IPS-18c (cell line): ENCODE measurements around the gene LRRC47.
"Not testable (repeated sequence)": the region's sequence is repeated elsewhere in the genome, so short reads cannot be mapped to it uniquely, and the experiment has no call there.

Experiments
- H3K4me3 ChIP-seq: 2 replicates; pipeline ENCODE4 v1.7.0; 2013; ENCODE audit warnings: low read depth, mild to moderate bottlenecking, low read length, moderate library complexity; ENCODE audit not compliant: insufficient read depth
- H3K9me3 ChIP-seq: one replicate; pipeline ENCODE4 v1.6.1; 2013; ENCODE audit warnings: mild to moderate bottlenecking, low read length, moderate library complexity; ENCODE audit not compliant: control insufficient read depth, insufficient read depth

The LRRC47 gene

GRCh38 chr1:3763351-3764125 is 32.8 kb downstream of the LRRC47 start:
- Histone ChIP-seq H3K4me3 (no peak overlapping the region), H3K9me3 (peaks cover 6% of the 10 kb centered on the region)

GRCh38 chr1:3762873-3763228 is 33.4 kb downstream of the LRRC47 start:
- no peak overlapping the region for H3K4me3 ChIP-seq
- H3K9me3 ChIP-seq = peaks cover 6% of the 10 kb centered on the region

- H3K9me3 ChIP-seq = peaks cover 6% of the 10 kb centered on the region
- H3K4me3 ChIP-seq = no peak overlapping the region
These were observed 34.0 kb downstream of the LRRC47 start for GRCh38 chr1:3762151-3762872.

GRCh38 chr1:3761296-3762010 is 34.8 kb downstream of the LRRC47 start:
- peaks cover 5% of the 10 kb centered on the region for H3K9me3 ChIP-seq

GRCh38 chr1:3759796-3760195 is 36.5 kb downstream of the LRRC47 start:
- Histone ChIP-seq H3K4me3 (no peak overlapping the region), H3K9me3 (peaks cover 2% of the 10 kb centered on the region)

More at GRCh38 chr1:3761296-3762010, 34.8 kb downstream of the LRRC47 start:
- H3K4me3 ChIP-seq = no peak overlapping the region

- Histone ChIP-seq H3K4me3 (no peak overlapping the region), H3K9me3 (peaks cover 2% of the 10 kb centered on the region)
These were observed 37.1 kb downstream of the LRRC47 start for GRCh38 chr1:3759164-3759563.

GRCh38 chr1:3756394-3756793 is 39.9 kb downstream of the LRRC47 start:
- H3K4me3 ChIP-seq = no peak overlapping the region

GRCh38 chr1:3753656-3754454 is 42.4 kb downstream of the LRRC47 start:
- no peaks in the 10 kb centered on the region for H3K9me3 ChIP-seq
- H3K4me3 ChIP-seq = no peak overlapping the region

More at GRCh38 chr1:3756394-3756793, 39.9 kb downstream of the LRRC47 start:
- no peaks in the 10 kb centered on the region for H3K9me3 ChIP-seq

GRCh38 chr1:3752400-3752945 is 43.8 kb downstream of the LRRC47 start, which contains the start of gene CCDC27:
Gene CCDC27, plus strand, starts transcription at chr1:3752450. Its CDS starts 32 bp downstream, at chr1:3752482.
- Histone ChIP-seq H3K4me3 (no peak within 1 kb of the TSS), H3K9me3 (no peaks in the 10 kb centered on the region)

- H3K4me3 ChIP-seq = no peak overlapping the region
These were observed 45.6 kb downstream of the LRRC47 start for GRCh38 chr1:3750741-3751140.

GRCh38 chr1:3749512-3749911 is 46.8 kb downstream of the LRRC47 start:
- H3K9me3 ChIP-seq = no peaks in the 10 kb centered on the region
- no peak overlapping the region for H3K4me3 ChIP-seq

More at GRCh38 chr1:3750741-3751140, 45.6 kb downstream of the LRRC47 start:
- H3K9me3 ChIP-seq = no peaks in the 10 kb centered on the region

GRCh38 chr1:3748316-3748900 is 47.9 kb downstream of the LRRC47 start:
- not testable (repeated sequence) for H3K4me3 ChIP-seq, H3K9me3 ChIP-seq

- H3K4me3 ChIP-seq = no peak overlapping the region
- no peaks in the 10 kb centered on the region for H3K9me3 ChIP-seq
These were observed 48.4 kb downstream of the LRRC47 start for GRCh38 chr1:3747903-3748302.

GRCh38 chr1:3747522-3747848 is 48.8 kb downstream of the LRRC47 start:
- H3K9me3 ChIP-seq = no peaks in the 10 kb centered on the region
- no peak overlapping the region for H3K4me3 ChIP-seq

- Histone ChIP-seq H3K4me3 (peak overlapping the region; percentile 81), H3K9me3 (no peaks in the 10 kb centered on the region)
These were observed 49.3 kb downstream of the LRRC47 start for GRCh38 chr1:3746830-3747521.

GRCh38 chr1:3746389-3746829 is 49.9 kb downstream of the LRRC47 start:
- Histone ChIP-seq H3K4me3 (peak overlapping the region; percentile 81), H3K9me3 (no peaks in the 10 kb centered on the region)
